NCI-H2227 (cell line): ENCODE results near the gene TBC1D22A.
"Not testable (repeated sequence)": the region's sequence is repeated elsewhere in the genome, so short reads cannot be mapped to it uniquely, and the experiment has no call there.

Experiments used
- DNase-seq: peaks from one replicate; lab custom pipeline; 2025; ENCODE audit not compliant: unreplicated experiment; lab: John Stamatoyannopoulos, UW

Gene TBC1D22A

GRCh38 chr22:46967445-46968358 is 205.3 kb downstream of the TBC1D22A start:
- DNase-seq = peak; percentile 3

GRCh38 chr22:46968359-46968740 is 205.9 kb downstream of the TBC1D22A start:
- DNase-seq = no peak

- no peak for DNase-seq
These were observed 206.4 kb downstream of the TBC1D22A start for GRCh38 chr22:46968848-46969247.

GRCh38 chr22:46969491-46969890 is 207.0 kb downstream of the TBC1D22A start:
- no peak for DNase-seq

- no peak for DNase-seq
These were observed 207.5 kb downstream of the TBC1D22A start for GRCh38 chr22:46969961-46970360.

GRCh38 chr22:46970411-46971098 is 208.1 kb downstream of the TBC1D22A start:
- no peak for DNase-seq

- DNase-seq = peak; percentile 40
These were observed 208.8 kb downstream of the TBC1D22A start for GRCh38 chr22:46971099-46971763.

GRCh38 chr22:46971764-46972125 is 209.3 kb downstream of the TBC1D22A start:
- no peak for DNase-seq

- DNase-seq = no peak
These were observed 209.8 kb downstream of the TBC1D22A start for GRCh38 chr22:46972256-46972655.

GRCh38 chr22:46972901-46973831 is 210.7 kb downstream of the TBC1D22A start:
- no peak for DNase-seq

- no peak for DNase-seq
These were observed 211.6 kb downstream of the TBC1D22A start for GRCh38 chr22:46974077-46974476.

GRCh38 chr22:46974631-46975585 is 212.5 kb downstream of the TBC1D22A start:
- no peak for DNase-seq

- DNase-seq = no peak
These were observed 213.7 kb downstream of the TBC1D22A start for GRCh38 chr22:46976143-46976542.

- DNase-seq = no peak
These were observed 214.1 kb downstream of the TBC1D22A start for GRCh38 chr22:46976598-46976997.

GRCh38 chr22:46977656-46978343 is 215.3 kb downstream of the TBC1D22A start:
- DNase-seq = no peak

GRCh38 chr22:46978668-46979067 is 216.2 kb downstream of the TBC1D22A start:
- DNase-seq = not testable (repeated sequence)

GRCh38 chr22:46979506-46979905 is 217.1 kb downstream of the TBC1D22A start:
- no peak for DNase-seq

GRCh38 chr22:46980392-46980791 is 217.9 kb downstream of the TBC1D22A start:
- no peak for DNase-seq

GRCh38 chr22:46982635-46983034 is 220.2 kb downstream of the TBC1D22A start:
- no peak for DNase-seq
